GM12801 (cell line): Measurements from ENCODE around the gene ZNF70.

Experiments
- TF ChIP-seq, protein P1 (sequence below): IDR thresholded peaks from one replicate; pipeline ENCODE4 v1.5.1; 2011; ENCODE audit warnings: control low read depth; ENCODE audit not compliant: insufficient read length; ENCODE audit errors: extremely low read depth

Gene ZNF70

DNA sequence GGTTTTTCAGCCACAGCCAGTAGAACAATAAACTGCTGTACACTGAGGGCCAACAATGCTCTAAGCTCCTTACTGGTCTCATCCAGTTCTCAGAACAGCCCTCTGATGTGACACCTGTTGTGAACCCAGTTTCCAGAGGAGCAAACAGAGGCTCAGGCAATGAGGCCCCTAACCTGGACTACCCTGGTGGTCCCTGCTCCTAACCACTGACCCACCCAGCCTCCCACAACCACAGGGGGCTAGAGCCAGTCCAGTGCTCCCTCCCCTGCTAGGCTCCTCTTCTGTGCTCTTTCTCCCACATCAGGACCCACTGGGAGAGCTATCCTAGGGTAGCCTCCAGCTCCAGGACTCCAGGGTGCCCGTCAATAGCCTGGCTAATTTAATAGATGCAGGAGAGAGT is 31.8 kb upstream of the ZNF70 start:
- TF ChIP-seq, protein P1, sequence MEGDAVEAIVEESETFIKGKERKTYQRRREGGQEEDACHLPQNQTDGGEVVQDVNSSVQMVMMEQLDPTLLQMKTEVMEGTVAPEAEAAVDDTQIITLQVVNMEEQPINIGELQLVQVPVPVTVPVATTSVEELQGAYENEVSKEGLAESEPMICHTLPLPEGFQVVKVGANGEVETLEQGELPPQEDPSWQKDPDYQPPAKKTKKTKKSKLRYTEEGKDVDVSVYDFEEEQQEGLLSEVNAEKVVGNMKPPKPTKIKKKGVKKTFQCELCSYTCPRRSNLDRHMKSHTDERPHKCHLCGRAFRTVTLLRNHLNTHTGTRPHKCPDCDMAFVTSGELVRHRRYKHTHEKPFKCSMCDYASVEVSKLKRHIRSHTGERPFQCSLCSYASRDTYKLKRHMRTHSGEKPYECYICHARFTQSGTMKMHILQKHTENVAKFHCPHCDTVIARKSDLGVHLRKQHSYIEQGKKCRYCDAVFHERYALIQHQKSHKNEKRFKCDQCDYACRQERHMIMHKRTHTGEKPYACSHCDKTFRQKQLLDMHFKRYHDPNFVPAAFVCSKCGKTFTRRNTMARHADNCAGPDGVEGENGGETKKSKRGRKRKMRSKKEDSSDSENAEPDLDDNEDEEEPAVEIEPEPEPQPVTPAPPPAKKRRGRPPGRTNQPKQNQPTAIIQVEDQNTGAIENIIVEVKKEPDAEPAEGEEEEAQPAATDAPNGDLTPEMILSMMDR: no peak

DNA sequence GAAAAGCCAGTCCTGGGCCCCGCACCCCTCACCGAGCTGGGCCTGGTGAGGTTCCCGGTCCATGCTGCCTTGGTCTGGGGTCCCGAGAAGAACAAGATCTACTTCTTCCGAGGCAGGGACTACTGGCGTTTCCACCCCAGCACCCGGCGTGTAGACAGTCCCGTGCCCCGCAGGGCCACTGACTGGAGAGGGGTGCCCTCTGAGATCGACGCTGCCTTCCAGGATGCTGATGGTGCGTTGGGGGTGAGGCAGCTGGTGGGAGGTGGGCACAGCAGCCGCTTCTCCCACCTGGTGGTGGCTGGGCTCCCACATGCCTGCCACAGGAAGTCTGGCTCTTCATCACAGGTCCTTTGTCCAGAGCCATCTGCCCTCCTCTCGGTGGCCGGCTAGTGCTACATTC is 31.3 kb upstream of the ZNF70 start:
- TF ChIP-seq, protein P1: no peak

DNA sequence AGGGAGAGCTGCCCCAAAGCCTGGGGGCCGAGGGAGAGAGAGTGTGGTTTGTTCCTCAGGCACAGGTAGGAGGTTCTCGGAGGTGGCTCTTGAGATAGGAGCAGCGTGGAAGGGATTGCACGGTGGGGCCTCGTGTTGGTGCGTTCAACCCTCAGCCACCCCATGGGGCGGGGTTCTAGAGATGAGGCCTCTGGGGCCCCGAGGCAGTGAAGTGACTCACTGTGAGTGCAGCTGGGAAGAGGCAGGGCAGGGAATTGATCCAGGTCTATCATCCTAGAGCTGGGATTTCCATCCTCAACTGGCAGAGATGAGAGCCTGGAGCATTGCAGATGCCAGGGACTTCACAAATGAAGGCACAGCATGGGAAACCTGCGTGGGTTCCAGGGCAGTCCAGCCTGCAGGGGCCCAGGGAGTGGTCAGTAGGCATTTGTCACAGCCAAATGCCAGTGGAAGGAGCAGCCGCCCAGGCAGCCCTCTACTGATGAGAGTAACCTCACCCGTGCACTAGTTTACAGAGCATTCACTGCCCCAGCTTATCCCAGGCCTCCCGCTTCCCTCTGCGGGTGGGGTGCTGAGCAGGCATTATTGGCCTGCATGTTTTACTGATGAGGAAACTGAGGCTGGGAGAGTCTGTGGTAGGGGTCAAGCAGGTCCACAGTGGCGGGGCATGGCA is 30.7 kb upstream of the ZNF70 start:
- TF ChIP-seq, protein P1: no peak

DNA sequence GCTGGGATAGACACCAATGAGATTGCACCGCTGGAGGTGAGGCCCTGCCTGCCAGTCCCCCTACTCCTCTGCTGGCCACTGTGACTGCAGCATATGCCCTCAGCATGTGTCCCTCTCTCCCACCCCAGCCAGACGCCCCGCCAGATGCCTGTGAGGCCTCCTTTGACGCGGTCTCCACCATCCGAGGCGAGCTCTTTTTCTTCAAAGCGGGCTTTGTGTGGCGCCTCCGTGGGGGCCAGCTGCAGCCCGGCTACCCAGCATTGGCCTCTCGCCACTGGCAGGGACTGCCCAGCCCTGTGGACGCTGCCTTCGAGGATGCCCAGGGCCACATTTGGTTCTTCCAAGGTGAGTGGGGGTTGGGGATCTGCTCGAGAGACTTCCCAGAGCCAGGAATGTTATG is 30.2 kb upstream of the ZNF70 start:
- TF ChIP-seq, protein P1: no peak

DNA sequence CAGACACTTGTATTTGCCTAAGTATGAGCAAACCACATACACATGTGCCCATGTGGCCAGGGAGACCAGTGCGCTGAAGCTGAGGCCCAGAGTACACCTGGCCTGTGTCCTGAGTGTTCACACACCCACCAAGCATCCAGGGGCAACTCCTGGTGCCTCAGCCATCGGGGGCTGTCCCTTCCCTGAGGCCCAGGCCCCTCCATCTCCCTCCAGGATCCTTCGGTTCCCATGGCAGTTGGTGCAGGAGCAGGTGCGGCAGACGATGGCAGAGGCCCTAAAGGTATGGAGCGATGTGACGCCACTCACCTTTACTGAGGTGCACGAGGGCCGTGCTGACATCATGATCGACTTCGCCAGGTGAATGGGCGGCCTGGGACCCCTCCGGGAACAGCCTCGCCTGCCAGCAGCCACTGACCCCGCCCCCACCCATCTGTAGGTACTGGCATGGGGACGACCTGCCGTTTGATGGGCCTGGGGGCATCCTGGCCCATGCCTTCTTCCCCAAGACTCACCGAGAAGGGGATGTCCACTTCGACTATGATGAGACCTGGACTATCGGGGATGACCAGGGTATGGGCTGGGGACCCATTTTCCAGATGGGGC is 29.3 kb upstream of the ZNF70 start:
- TF ChIP-seq, protein P1: no peak

DNA sequence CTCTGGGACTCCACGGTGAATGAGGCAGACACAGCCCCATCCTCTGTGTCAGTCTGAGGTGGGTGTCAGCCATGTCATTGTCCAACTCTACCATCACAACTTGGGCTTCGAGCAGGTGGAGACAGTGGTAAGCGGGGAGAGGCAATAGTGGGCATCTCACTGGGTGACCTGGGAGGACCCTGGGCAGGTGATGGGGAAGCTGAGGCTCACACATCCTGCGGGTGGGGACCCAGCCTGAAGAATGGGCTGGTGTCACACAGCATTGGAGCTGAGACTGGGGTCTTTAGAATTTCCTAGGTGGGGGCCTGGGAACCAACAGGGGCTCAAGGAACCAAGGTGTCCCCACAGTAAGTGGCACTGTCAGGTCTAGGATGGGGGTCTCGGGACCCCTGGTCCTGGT is 28.8 kb upstream of the ZNF70 start:
- TF ChIP-seq, protein P1: no peak

DNA sequence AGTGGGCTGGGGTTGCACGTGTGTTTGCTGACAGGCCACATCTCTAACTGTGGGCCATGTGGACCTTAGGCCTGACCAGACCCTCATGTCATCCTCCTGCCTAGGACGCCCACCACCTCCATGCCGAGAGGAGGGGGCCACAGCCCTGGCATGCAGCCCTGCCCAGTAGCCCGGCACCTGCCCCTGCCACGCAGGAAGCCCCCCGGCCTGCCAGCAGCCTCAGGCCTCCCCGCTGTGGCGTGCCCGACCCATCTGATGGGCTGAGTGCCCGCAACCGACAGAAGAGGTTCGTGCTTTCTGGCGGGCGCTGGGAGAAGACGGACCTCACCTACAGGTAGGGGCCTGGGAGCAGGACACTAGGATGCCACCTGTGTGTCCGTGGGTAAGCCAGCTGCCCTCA is 28.2 kb upstream of the ZNF70 start:
- TF ChIP-seq, protein P1: no peak
